ENCODE results near the gene CDK13.

DNA sequence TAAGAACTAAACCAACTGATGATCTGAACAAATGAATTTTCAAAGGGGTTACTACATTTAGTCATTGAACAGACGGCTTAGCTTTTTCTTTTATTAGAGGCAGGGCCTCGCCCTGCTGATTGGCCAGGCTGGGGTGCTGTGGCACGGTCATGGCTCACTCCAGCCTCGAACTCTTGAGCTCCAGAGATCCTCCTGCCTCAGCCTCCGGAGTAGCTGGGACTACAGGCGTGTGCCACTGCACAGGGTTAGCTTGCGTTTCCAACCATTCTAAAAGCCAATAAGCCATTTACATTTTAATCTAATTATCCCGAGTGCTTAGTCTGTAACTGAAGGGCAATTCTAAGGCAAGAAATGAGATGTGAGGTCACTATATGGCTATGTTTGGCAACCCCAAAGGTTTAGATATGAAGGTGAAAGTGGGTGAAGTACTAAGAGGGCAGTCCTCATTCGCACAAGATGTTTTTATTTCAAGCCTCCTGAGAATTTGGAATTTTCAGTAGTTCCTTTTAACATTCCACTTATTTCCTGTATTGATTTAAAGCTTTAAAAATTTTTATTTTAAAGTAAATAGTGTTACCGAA lies 1.6 kb upstream of the CDK13 start:
- TF ChIP-seq, protein P1, sequence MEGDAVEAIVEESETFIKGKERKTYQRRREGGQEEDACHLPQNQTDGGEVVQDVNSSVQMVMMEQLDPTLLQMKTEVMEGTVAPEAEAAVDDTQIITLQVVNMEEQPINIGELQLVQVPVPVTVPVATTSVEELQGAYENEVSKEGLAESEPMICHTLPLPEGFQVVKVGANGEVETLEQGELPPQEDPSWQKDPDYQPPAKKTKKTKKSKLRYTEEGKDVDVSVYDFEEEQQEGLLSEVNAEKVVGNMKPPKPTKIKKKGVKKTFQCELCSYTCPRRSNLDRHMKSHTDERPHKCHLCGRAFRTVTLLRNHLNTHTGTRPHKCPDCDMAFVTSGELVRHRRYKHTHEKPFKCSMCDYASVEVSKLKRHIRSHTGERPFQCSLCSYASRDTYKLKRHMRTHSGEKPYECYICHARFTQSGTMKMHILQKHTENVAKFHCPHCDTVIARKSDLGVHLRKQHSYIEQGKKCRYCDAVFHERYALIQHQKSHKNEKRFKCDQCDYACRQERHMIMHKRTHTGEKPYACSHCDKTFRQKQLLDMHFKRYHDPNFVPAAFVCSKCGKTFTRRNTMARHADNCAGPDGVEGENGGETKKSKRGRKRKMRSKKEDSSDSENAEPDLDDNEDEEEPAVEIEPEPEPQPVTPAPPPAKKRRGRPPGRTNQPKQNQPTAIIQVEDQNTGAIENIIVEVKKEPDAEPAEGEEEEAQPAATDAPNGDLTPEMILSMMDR (tag by site-specific recombination; IDR thresholded peaks at IDR 0.05), result no peak
- TF ChIP-seq, protein P2, sequence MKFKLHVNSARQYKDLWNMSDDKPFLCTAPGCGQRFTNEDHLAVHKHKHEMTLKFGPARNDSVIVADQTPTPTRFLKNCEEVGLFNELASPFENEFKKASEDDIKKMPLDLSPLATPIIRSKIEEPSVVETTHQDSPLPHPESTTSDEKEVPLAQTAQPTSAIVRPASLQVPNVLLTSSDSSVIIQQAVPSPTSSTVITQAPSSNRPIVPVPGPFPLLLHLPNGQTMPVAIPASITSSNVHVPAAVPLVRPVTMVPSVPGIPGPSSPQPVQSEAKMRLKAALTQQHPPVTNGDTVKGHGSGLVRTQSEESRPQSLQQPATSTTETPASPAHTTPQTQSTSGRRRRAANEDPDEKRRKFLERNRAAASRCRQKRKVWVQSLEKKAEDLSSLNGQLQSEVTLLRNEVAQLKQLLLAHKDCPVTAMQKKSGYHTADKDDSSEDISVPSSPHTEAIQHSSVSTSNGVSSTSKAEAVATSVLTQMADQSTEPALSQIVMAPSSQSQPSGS (tag by site-specific recombination; IDR thresholded peaks at IDR 0.05; ENCODE audit: low read depth), result no peak
- TF ChIP-seq TCF7L2 (IDR thresholded peaks at IDR 0.05; ENCODE audit: borderline replicate concordance, low read depth, low read length) (no peak), ZNF394 (tag by site-specific recombination; IDR thresholded peaks at IDR 0.05; ENCODE audit: borderline replicate concordance) (no peak), ZNF175 (tag by site-specific recombination; IDR thresholded peaks at IDR 0.05) (no peak), ZFP37 (tag by site-specific recombination; IDR thresholded peaks at IDR 0.05) (no peak)
